Left ventricle myocardium inferior (tissue), 1 donor: ENCODE data around the gene RNU6-9. TPM values are rescaled to one million over a fixed set of nuclear protein-coding genes. Genes with fewer than 3 reads are reported as not detected.

ENCODE experiments used
- DNase-seq: peaks from one replicate; pipeline ENCODE4 v3.0.0-alpha.2; 2020
- H3K27ac ChIP-seq: fragments of 200-600 bp; replicated peaks from 2 replicates; pipeline ENCODE4 v1.8.0; 2021
- H3K27me3 ChIP-seq: fragments of 200-600 bp; 2 replicates; pipeline ENCODE4 v1.8.0; 2021; ENCODE audit warnings: low read depth
- H3K36me3 ChIP-seq: fragments of 200-600 bp; 2 replicates; pipeline ENCODE4 v1.8.0; 2021
- H3K4me1 ChIP-seq: fragments of 200-600 bp; 2 replicates; pipeline ENCODE4 v1.8.0; 2021
- H3K4me3 ChIP-seq: fragments of 200-600 bp; 2 replicates; pipeline ENCODE4 v1.8.0; 2021; ENCODE audit warnings: mild to moderate bottlenecking, moderate library complexity
- H3K9me3 ChIP-seq: fragments of 200-600 bp; replicated peaks from 2 replicates; pipeline ENCODE4 v1.8.0; 2021
- CTCF ChIP-seq: fragments of 200-600 bp; IDR thresholded peaks from 2 replicates; pipeline ENCODE4 v1.8.0; 2021; ENCODE audit warnings: antibody characterized with exemption, mild to moderate bottlenecking, borderline replicate concordance
- intact Hi-C: fragments of 100-400 bp; cut with micrococcal nuclease; formaldehyde crosslinking; loops from one replicate; pipeline ENCODE4 v1.11.0; 2022
- total RNA-seq: library from RNA; stranded (reverse); fragmentation: NEBNext Ultra II Directional; extraction: Animal tissue kit (Norgen Biotek cat#: 25700); gene quantifications from one replicate; pipeline ENCODE4 v1.2.1, GENCODE V29; 2021
- donor health status: DM: no; HTN: yes; CAD: no; lungs with severe emphysema.

Gene RNU6-9
- total RNA-seq, 1 donor from 2014 or later: not detected

- Histone ChIP-seq H3K4me1 (no peaks in the 10 kb centered on the region), H3K36me3 (peaks cover 30% of the 10 kb centered on the region), H3K4me3 (no peak overlapping the region), H3K27me3 (no peaks in the 10 kb centered on the region), H3K9me3 (no peaks in the 10 kb centered on the region), H3K27ac (no peak overlapping the region)
- DNase-seq: no peak
- TF ChIP-seq CTCF: no peak
- intact Hi-C loops: no loop called here
Observed at GRCh38 chr19:901216-902092, 8.2 kb downstream of the RNU6-9 start.

- no peak for DNase-seq
- Histone ChIP-seq H3K4me1 (no peaks in the 10 kb centered on the region), H3K36me3 (peaks cover 26% of the 10 kb centered on the region), H3K27me3 (no peaks in the 10 kb centered on the region), H3K9me3 (no peaks in the 10 kb centered on the region), H3K4me3 (no peak overlapping the region), H3K27ac (no peak overlapping the region)
- no peak for TF ChIP-seq CTCF
- intact Hi-C loops: no loop called here
Observed at GRCh38 chr19:902093-902370, 8.7 kb downstream of the RNU6-9 start.

- no peak for DNase-seq
- no peaks in the 10 kb centered on the region for H3K9me3 ChIP-seq
- H3K27ac ChIP-seq: no peak overlapping the region
- H3K27me3 ChIP-seq: no peaks in the 10 kb centered on the region
- TF ChIP-seq CTCF: no peak
- H3K4me3 ChIP-seq: no peak overlapping the region
- intact Hi-C loops: no loop called here
- H3K4me1 ChIP-seq: no peaks in the 10 kb centered on the region
- H3K36me3 ChIP-seq: peaks cover 20% of the 10 kb centered on the region
Observed at GRCh38 chr19:902446-903226, 9.4 kb downstream of the RNU6-9 start.

- Histone ChIP-seq H3K27me3 (no peaks in the 10 kb centered on the region), H3K9me3 (no peaks in the 10 kb centered on the region), H3K27ac (no peak overlapping the region), H3K4me3 (no peak overlapping the region), H3K4me1 (no peaks in the 10 kb centered on the region), H3K36me3 (peaks cover 19% of the 10 kb centered on the region)
- intact Hi-C loops: no loop called here
- TF ChIP-seq CTCF: no peak
- no peak for DNase-seq
Observed at GRCh38 chr19:903266-903797, 10.0 kb downstream of the RNU6-9 start.

- Histone ChIP-seq H3K4me3 (no peak overlapping the region), H3K4me1 (peaks cover 5% of the 10 kb centered on the region), H3K36me3 (peaks cover 12% of the 10 kb centered on the region), H3K27me3 (no peaks in the 10 kb centered on the region), H3K9me3 (no peaks in the 10 kb centered on the region), H3K27ac (no peak overlapping the region)
- no peak for TF ChIP-seq CTCF
- DNase-seq: no peak
- intact Hi-C loops: no loop called here
Observed at GRCh38 chr19:904545-904944, 11.3 kb downstream of the RNU6-9 start.
